Keratinocyte (primary cell): ENCODE results near the gene ACAD11. TPM values are rescaled to one million over a fixed set of nuclear protein-coding genes. Genes with fewer than 3 reads are reported as not detected.

ENCODE experiments used
- DNase-seq: peaks from one replicate; pipeline ENCODE4 v3.0.0-alpha.2; 2011; ENCODE audit warnings: low read depth, missing footprints, low spot score
- FAIRE-seq: peaks from 2 replicates; lab custom pipeline; 2011; peaks lifted over from hg19 to GRCh38; lab: Jason Lieb, UNC
- H2AFZ ChIP-seq: 2 replicates; pipeline ENCODE4 v1.6.0; 2012; ENCODE audit warnings: low read length, control low read depth, inconsistent platforms; ENCODE audit not compliant: control insufficient read depth
- H3K27ac ChIP-seq: 2 replicates; pipeline ENCODE4 v1.5.1; 2011; ENCODE audit warnings: low read length; ENCODE audit not compliant: control insufficient read depth, insufficient read depth
- H3K27me3 ChIP-seq: 3 replicates; pipeline ENCODE4 v1.6.0; 2011; ENCODE audit warnings: low read length; ENCODE audit not compliant: control insufficient read depth, insufficient read depth; ENCODE audit errors: extremely low read depth
- H3K36me3 ChIP-seq, 2 experiments: 2 replicates in 1 of 2; 3 replicates in 1 of 2; pipeline ENCODE4 v1.5.1; 2011; ENCODE audit warnings: low read length in 2 of 2, mild to moderate bottlenecking in 1 of 2; ENCODE audit not compliant: control insufficient read depth in 2 of 2, insufficient read depth in 2 of 2; ENCODE audit errors: extremely low read depth in 1 of 2
- H3K4me1 ChIP-seq: 3 replicates; pipeline ENCODE4 v1.5.1; 2011; ENCODE audit warnings: low read length; ENCODE audit not compliant: control insufficient read depth, insufficient read depth; ENCODE audit errors: extremely low read depth
- H3K4me2 ChIP-seq: 3 replicates; pipeline ENCODE4 v1.6.0; 2011; ENCODE audit warnings: low read depth, low read length; ENCODE audit not compliant: control insufficient read depth, insufficient read depth; ENCODE audit errors: extremely low read depth
- H3K4me3 ChIP-seq, 3 experiments: fragments of 200-600 bp in 1 of 3; sonication (generic) in 1 of 3; 2 replicates in 2 of 3; 3 replicates in 1 of 3; pipeline ENCODE4 v1.5.1; 2011 to 2016; ENCODE audit warnings: low read length in 3 of 3, mild to moderate bottlenecking in 3 of 3, control low read depth in 2 of 3, inconsistent platforms in 1 of 3, low read depth in 1 of 3, mixed read lengths in 1 of 3, mixed run types in 1 of 3, moderate library complexity in 1 of 3; ENCODE audit not compliant: control insufficient read depth in 2 of 3, insufficient read depth in 2 of 3; ENCODE audit errors: extremely low read depth in 1 of 3
- H3K79me2 ChIP-seq: 2 replicates; pipeline ENCODE4 v1.6.0; 2012; ENCODE audit warnings: low read length; ENCODE audit not compliant: control insufficient read depth, insufficient read depth
- H3K9ac ChIP-seq: 3 replicates; pipeline ENCODE4 v1.6.0; 2011; ENCODE audit warnings: low read length; ENCODE audit not compliant: control insufficient read depth, insufficient read depth; ENCODE audit errors: extremely low read depth
- H3K9me1 ChIP-seq: 3 replicates; pipeline ENCODE4 v1.6.0; 2011; ENCODE audit warnings: low read length; ENCODE audit not compliant: control insufficient read depth, insufficient read depth; ENCODE audit errors: extremely low read depth
- H3K9me3 ChIP-seq: 2 replicates; pipeline ENCODE4 v1.5.1; 2012; ENCODE audit warnings: low read depth, low read length; ENCODE audit not compliant: control insufficient read depth
- H4K20me1 ChIP-seq: 3 replicates; pipeline ENCODE4 v1.6.0; 2011; ENCODE audit warnings: low read length; ENCODE audit not compliant: control insufficient read depth, insufficient read depth; ENCODE audit errors: extremely low read depth
- EZH2 ChIP-seq: IDR thresholded peaks from one replicate; pipeline ENCODE4 v1.6.1; 2012; ENCODE audit warnings: inconsistent platforms, mild to moderate bottlenecking, low read length, moderate library complexity
- dilution Hi-C: fragments of 300-500 bp; cut with MboI; formaldehyde crosslinking; loops from one replicate; pipeline ENCODE4 v1.7.0; 2020; ENCODE audit warnings: low sequenced_read_pairs; ENCODE audit not compliant: extremely low pct_ligation_motif_present
- polyA plus RNA-seq, 5 experiments: library from polyadenylated mRNA; depleted of rRNA in 3 of 5; stranded (reverse) in 3 of 5; stranded (forward) in 1 of 5; unstranded in 1 of 5; fragments of >200 nt; gene quantifications; 1 replicate in 1 of 5; 2 replicates in 3 of 5; 3 replicates in 1 of 5; pipeline versions ENCODE4 v1.2.1 to v1.2.3, GENCODE V29; 2011 to 2012; ENCODE audit warnings: missing spikeins in 2 of 5, low read depth in 1 of 5, low replicate concordance in 1 of 5
- TF ChIP-seq, protein P1 (sequence below), 3 experiments: IDR thresholded peaks in 1 of 3; conservative IDR thresholded peaks in 1 of 3; optimal IDR thresholded peaks in 1 of 3; 2 replicates in 2 of 3; 3 replicates in 1 of 3; pipeline versions ENCODE3 to v1.5.1; 2011; ENCODE audit warnings: low read length in 3 of 3, mild to moderate bottlenecking in 3 of 3, moderate library complexity in 2 of 3, control low read depth in 1 of 3, inconsistent platforms in 1 of 3; ENCODE audit not compliant: insufficient read depth in 2 of 3; ENCODE audit errors: extremely low read depth in 1 of 3

Gene ACAD11
- polyA plus RNA-seq, 1 donor (not counting 4 experiments of a cell fraction or from before 2014, with no cell fraction given): 32.1 TPM

DNA sequence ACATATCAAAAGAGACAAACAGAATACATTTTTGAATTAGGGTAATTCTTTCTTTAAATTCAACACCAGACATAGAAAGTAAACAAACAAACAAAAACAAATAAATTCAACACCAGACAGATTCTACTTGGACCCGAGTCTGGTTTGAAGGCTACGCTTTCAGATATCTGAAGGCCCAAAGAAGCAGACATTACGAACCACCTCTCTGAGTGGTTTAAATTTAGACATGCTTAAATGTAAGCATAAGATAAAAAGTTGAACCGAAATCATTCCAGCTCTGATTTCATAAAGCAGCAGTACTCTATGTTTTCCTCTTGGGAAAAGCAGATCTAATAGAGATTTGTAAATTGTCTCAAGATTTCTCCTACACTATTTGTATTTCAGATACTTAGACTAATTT lies 30.4 kb upstream of the ACAD11 start:
- Histone ChIP-seq H3K9ac (no peak overlapping the region), H3K79me2 (no peaks in the 10 kb centered on the region), H3K27ac (no peak overlapping the region), H3K36me3 (peaks cover 7 to 14% of the 10 kb centered on the region in 2 experiments), H3K4me2 (no peak overlapping the region), H3K27me3 (no peaks in the 10 kb centered on the region), H2AFZ (no peak overlapping the region), H4K20me1 (no peaks in the 10 kb centered on the region), H3K9me1 (no peaks in the 10 kb centered on the region), H3K4me3 (no peak overlapping the region), H3K4me1 (no peaks in the 10 kb centered on the region), H3K9me3 (no peaks in the 10 kb centered on the region)
- no peak for FAIRE-seq
- dilution Hi-C loops: no loop called here
- TF ChIP-seq, protein P1, sequence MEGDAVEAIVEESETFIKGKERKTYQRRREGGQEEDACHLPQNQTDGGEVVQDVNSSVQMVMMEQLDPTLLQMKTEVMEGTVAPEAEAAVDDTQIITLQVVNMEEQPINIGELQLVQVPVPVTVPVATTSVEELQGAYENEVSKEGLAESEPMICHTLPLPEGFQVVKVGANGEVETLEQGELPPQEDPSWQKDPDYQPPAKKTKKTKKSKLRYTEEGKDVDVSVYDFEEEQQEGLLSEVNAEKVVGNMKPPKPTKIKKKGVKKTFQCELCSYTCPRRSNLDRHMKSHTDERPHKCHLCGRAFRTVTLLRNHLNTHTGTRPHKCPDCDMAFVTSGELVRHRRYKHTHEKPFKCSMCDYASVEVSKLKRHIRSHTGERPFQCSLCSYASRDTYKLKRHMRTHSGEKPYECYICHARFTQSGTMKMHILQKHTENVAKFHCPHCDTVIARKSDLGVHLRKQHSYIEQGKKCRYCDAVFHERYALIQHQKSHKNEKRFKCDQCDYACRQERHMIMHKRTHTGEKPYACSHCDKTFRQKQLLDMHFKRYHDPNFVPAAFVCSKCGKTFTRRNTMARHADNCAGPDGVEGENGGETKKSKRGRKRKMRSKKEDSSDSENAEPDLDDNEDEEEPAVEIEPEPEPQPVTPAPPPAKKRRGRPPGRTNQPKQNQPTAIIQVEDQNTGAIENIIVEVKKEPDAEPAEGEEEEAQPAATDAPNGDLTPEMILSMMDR (optimal IDR thresholded peaks at IDR 0.05 in 1 of 3, IDR thresholded peaks at IDR 0.05 in 1 of 3, conservative IDR thresholded peaks at IDR 0.05 in 1 of 3; ENCODE audit: extremely low read depth in 1 of 3, insufficient read depth in 2 of 3, low read length in 3 of 3): no peak
- TF ChIP-seq EZH2: no peak
- DNase-seq: no peak

DNA sequence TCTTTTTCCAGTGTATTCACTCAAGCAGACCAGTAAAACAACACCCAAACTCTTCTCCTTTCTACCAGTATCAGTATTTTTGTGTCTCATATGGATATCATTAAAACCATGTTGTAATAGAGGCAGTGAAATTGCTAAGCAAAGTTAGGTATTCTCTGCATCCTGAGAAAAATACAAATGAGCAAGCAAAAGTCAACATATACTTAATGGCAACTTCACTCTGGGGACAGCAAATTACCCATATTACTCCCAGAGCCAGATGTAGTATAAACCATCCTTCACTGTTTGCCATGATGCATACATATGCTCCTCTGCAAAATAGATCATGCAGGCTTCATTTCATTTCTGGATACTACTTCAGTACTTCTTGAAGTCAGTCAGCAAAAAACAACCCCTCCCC lies 22.6 kb upstream of the ACAD11 start:
- Histone ChIP-seq H3K27ac (no peak overlapping the region), H3K4me2 (no peak overlapping the region), H3K4me1 (no peaks in the 10 kb centered on the region), H3K36me3 (peaks cover 4 to 13% of the 10 kb centered on the region in 2 experiments), H3K9ac (no peak overlapping the region), H3K79me2 (no peaks in the 10 kb centered on the region), H4K20me1 (no peaks in the 10 kb centered on the region), H3K9me1 (no peaks in the 10 kb centered on the region), H3K4me3 (no peak overlapping the region), H2AFZ (no peak overlapping the region), H3K27me3 (no peaks in the 10 kb centered on the region), H3K9me3 (no peaks in the 10 kb centered on the region)
- no peak for DNase-seq
- dilution Hi-C loops: no loop called here
- FAIRE-seq: no peak
- no peak for TF ChIP-seq EZH2
- TF ChIP-seq, protein P1 (optimal IDR thresholded peaks at IDR 0.05 in 1 of 3, IDR thresholded peaks at IDR 0.05 in 1 of 3, conservative IDR thresholded peaks at IDR 0.05 in 1 of 3; ENCODE audit: extremely low read depth in 1 of 3, insufficient read depth in 2 of 3, low read length in 3 of 3): no peak
